Measurements from ENCODE around the gene POU3F1. TPM values are rescaled to one million over a fixed set of nuclear protein-coding genes. Genes with fewer than 3 reads are reported as not detected.

The POU3F1 gene
- total and polyA plus RNA-seq, 12 donors: 0.05 to 6.9 (median 2.0) TPM

DNA sequence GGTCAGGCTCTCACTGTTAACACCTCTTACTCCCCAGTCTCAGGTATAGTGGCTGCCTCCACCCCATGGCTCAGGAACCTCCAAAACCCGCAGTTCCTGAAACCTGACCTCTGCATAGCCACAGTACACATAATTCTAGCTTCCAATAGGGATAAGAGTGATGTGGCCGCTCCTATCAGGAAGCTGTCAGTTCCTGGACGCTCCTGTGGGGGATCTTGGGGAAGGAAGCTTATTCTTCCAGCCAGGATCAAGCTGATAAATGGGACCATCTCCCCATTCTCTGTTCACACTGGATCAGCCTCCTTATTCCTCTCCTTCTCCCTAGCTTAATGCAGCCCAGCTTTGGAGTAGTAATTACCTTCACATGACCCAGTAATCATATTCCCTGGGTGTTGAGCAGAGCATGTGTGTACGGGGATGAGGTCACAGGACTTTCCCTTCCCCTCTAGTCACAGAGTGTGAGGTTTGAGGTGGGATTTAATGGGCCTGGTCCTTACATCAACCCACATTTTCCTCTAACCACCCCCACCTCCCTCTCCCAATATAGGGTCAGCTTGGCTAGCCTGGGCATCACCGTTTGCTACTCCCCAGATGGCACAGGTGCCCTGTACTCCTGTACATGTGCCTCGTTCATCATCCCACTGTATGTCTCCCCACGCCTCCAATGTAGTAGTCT lies 7.0 kb upstream of the POU3F1 start:
- no peaks in the 10 kb centered on the region for H3K27me3 ChIP-seq
- WGBS, 4 donors: 78 to 87% (median 79%) methylated on average over 5 to 7 of the region's 7 CpGs
- TF ChIP-seq POLR2A (IDR thresholded peaks at IDR 0.05): no peak
- TF ChIP-seq, protein P1, sequence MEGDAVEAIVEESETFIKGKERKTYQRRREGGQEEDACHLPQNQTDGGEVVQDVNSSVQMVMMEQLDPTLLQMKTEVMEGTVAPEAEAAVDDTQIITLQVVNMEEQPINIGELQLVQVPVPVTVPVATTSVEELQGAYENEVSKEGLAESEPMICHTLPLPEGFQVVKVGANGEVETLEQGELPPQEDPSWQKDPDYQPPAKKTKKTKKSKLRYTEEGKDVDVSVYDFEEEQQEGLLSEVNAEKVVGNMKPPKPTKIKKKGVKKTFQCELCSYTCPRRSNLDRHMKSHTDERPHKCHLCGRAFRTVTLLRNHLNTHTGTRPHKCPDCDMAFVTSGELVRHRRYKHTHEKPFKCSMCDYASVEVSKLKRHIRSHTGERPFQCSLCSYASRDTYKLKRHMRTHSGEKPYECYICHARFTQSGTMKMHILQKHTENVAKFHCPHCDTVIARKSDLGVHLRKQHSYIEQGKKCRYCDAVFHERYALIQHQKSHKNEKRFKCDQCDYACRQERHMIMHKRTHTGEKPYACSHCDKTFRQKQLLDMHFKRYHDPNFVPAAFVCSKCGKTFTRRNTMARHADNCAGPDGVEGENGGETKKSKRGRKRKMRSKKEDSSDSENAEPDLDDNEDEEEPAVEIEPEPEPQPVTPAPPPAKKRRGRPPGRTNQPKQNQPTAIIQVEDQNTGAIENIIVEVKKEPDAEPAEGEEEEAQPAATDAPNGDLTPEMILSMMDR (IDR thresholded peaks at IDR 0.05): no peak
- no peak overlapping the region for H3K4me3 ChIP-seq
- H3K36me3 ChIP-seq (replicated peaks in 1 of 2): no peaks in the 10 kb centered on the region
- no peaks in the 10 kb centered on the region for H3K4me1 ChIP-seq (replicated peaks in 1 of 2)
- no peak for DNase-seq
- H3K9me3 ChIP-seq (replicated peaks in 1 of 3): no peaks in the 10 kb centered on the region
- intact Hi-C loops (cut with DNase I): no loop called here
- no peak overlapping the region for H3K27ac ChIP-seq

DNA sequence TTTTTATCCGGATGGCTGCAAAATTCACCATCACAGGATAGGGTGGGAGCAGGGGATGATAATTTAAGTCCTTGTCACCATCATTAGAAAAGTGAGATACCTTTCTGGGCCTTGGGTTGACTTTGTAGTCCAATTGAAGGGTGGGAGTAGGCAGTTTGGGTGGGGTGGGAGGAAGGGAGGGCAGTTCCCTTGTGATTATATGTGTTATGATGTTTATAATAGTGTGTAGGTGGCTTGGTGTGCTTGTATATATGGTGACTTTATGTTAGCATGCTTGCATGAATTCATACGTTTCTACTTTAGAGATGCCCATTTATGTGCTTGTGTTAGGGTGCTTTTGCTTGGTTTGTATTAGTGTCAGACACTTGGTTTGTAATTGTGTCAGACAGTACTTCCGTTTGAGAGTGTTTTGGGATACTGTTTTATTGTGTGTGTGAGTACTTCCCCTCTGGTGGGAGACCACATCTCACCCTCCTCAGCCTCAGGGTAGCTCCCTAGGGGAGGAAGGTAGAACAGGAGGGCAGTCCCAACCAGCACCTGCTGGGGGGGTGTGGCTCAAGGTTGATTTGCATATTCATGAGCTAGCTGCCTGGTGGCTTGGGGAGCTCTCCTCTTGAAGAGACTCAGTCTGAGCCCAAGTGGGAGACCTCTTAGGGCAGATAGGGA lies 6.3 kb upstream of the POU3F1 start:
- H3K36me3 ChIP-seq (replicated peaks in 1 of 2): no peaks in the 10 kb centered on the region
- H3K4me1 ChIP-seq (replicated peaks in 1 of 2): no peaks in the 10 kb centered on the region
- intact Hi-C loops (cut with DNase I): no loop called here
- no peak for DNase-seq
- TF ChIP-seq, protein P1 (IDR thresholded peaks at IDR 0.05): no peak
- no peak for TF ChIP-seq POLR2A (IDR thresholded peaks at IDR 0.05)
- H3K4me3 ChIP-seq: no peak overlapping the region
- 52 to 76% (median 68%) methylated on average over 3 of the region's 3 CpGs for WGBS, 4 donors
- no peaks in the 10 kb centered on the region for H3K9me3 ChIP-seq (replicated peaks in 1 of 3)
- no peak overlapping the region for H3K27ac ChIP-seq
- no peaks in the 10 kb centered on the region for H3K27me3 ChIP-seq

DNA sequence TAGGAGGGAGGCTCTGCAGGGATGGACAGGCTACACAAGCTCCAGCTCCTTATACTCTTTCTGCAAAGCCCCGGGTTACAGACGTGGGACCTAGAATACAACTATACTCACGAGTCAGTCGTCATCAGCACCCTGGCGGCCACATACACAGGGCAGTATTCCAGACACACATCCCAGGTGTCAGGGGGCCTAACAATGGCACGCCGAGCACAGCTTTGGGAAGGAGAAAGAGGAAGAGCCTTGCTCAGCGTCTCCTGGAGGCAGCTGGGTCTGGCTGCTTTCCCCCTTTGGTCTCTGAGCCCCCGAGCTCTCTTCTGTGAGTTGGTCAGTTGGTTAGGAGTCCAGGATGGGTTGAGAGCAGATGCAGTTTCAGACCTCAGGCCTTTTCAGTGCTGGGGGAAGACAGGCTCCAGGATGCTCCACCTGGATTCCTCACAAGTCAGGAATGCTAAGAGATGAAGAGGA lies 4.5 kb upstream of the POU3F1 start:
- Histone ChIP-seq H3K4me1 (replicated peaks in 1 of 2) (peaks cover 5 to 6% of the 10 kb centered on the region in 2 donors), H3K9me3 (replicated peaks in 1 of 3) (no peaks in the 10 kb centered on the region), H3K27ac (no peak overlapping the region), H3K36me3 (replicated peaks in 1 of 2) (no peaks in the 10 kb centered on the region), H3K4me3 (no peak overlapping the region), H3K27me3 (no peaks in the 10 kb centered on the region)
- intact Hi-C loops (cut with DNase I): no loop called here
- no peak for DNase-seq
- 76 to 85% (median 79%) methylated on average over 3 to 9 of the region's 9 CpGs for WGBS, 4 donors
- TF ChIP-seq POLR2A (IDR thresholded peaks at IDR 0.05): no peak
- TF ChIP-seq, protein P1 (IDR thresholded peaks at IDR 0.05): no peak

DNA sequence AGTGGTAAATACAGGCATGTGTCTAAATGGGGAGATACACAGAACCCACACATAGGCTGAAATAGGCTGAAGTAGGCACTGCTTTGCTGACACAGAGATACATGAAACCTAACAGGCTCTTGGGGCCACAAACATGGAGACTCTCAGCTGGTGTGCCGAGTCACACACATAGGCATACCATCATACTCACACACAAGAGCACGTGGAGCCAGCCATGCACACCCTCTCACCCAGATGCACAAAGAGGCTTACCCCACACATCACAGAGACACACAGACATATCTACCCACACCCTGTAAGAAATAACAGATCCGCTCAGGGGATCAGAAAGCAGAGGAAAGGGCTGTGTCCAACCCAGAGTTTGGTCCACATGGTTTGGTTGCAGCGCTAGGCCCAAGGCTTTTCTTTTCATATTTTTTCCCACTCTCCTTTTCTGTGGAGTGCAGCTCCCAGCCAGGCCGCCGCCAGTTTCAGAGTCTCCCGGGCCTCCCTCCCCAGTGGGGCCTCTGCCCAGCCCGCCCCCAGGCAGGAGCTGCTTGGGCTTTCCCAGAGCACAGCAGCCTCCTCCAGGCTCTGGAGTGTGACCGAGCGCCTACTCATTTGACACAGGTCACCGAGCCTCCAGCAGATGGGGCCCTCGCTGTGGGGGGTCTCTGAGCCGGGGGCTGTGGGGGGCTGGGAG lies 3.9 kb upstream of the POU3F1 start:
- H3K4me1 ChIP-seq (replicated peaks in 1 of 2): peaks cover 6 to 9% of the 10 kb centered on the region in 2 donors
- intact Hi-C loops (cut with DNase I): no loop called here
- 58 to 72% (median 68%) methylated on average over 12 to 13 of the region's 13 CpGs for WGBS, 4 donors

More for the DNA sequence above, 3.9 kb upstream of the POU3F1 start:
- Histone ChIP-seq H3K9me3 (replicated peaks in 1 of 3) (no peaks in the 10 kb centered on the region), H3K4me3 (no peak overlapping the region), H3K27me3 (no peaks in the 10 kb centered on the region), H3K36me3 (replicated peaks in 1 of 2) (no peaks in the 10 kb centered on the region), H3K27ac (no peak overlapping the region)
- DNase-seq: no peak
- TF ChIP-seq, protein P1 (IDR thresholded peaks at IDR 0.05): no peak
- no peak for TF ChIP-seq POLR2A (IDR thresholded peaks at IDR 0.05)

Data from adrenal gland (tissue), 12 donors.